NT2/D1 (cell line): ENCODE data around the gene MED28.

Source experiments
- YY1 ChIP-seq: IDR thresholded peaks from 2 replicates; pipeline ENCODE4 v1.6.1; 2011; ENCODE audit not compliant: insufficient read length, insufficient read depth
- ZNF274 ChIP-seq: IDR thresholded peaks from 2 replicates; pipeline ENCODE4 v1.6.1; 2011; ENCODE audit warnings: mild to moderate bottlenecking, low read depth, low read length

DNA sequence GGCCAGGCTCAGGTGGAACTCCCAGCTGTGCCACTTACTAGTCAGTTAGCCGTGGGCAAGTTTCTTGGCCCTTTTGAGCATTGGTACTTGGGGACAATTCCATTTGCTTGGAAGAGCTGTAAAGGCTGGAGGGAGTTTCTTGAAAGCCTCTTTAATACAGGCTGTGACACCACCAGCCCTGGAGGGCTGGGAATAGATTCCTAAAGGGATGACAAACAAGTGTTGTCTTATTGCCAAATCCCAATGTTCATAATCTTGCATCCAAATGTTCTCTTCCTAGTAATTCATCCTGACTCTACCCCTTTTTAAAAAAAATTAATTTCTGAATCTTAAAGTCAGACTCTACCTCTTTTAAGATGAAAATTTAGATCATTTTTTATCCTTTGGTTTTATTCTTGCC lies 14.6 kb upstream of the MED28 start:
- no peak for TF ChIP-seq YY1
- no peak for TF ChIP-seq ZNF274
